Panc1 (cell line): ENCODE data around the gene TRIM2.

Source experiments
- CTCF ChIP-seq: fragments of 450-650 bp; IDR thresholded peaks from 2 replicates; pipeline ENCODE4 v1.5.1; 2017; ENCODE audit warnings: mild to moderate bottlenecking
- POLR2AphosphoS5 ChIP-seq: IDR thresholded peaks from 2 replicates; pipeline ENCODE4 v1.6.1; 2012; ENCODE audit warnings: mild to moderate bottlenecking, low read depth, low read length, moderate library complexity
- REST ChIP-seq, 2 experiments: IDR thresholded peaks; 2 replicates each; pipeline ENCODE4 v1.6.1; 2011 to 2012; ENCODE audit warnings: low read depth in 2 of 2, control low read depth in 1 of 2, low read length in 1 of 2, mild to moderate bottlenecking in 1 of 2, moderate library complexity in 1 of 2; ENCODE audit not compliant: insufficient read depth in 1 of 2
- SIN3A ChIP-seq: IDR thresholded peaks from 2 replicates; pipeline ENCODE4 v1.6.1; 2012; ENCODE audit warnings: low read depth, mild to moderate bottlenecking, low read length, moderate library complexity, borderline replicate concordance; ENCODE audit not compliant: insufficient read depth

- TF ChIP-seq CTCF (no peak), POLR2AphosphoS5 (no peak), REST (IDR thresholded peaks at IDR 0.05; ENCODE audit: insufficient read depth in 1 of 2, low read depth in 2 of 2, low read length in 1 of 2) (no peak), SIN3A (no peak)
Observed at GRCh38 chr4:153270361-153270760, 66.1 kb downstream of the TRIM2 start.
